ENCODE data around the gene IL9.

IL9 gene

GRCh38 chr5:135895474-135896006 is at the start of gene IL9:
IL9 (minus strand) TSS chr5:135895841; CDS start chr5:135895816, 25 bp downstream.
- no peak within 1 kb of the TSS for H3K27ac ChIP-seq
- no peak for TF ChIP-seq ZFX (IDR thresholded peaks at IDR 0.05; ENCODE audit: borderline replicate concordance)
- no peak for TF ChIP-seq CTCF (IDR thresholded peaks at IDR 0.05)

- no peak overlapping the region for H3K27ac ChIP-seq
- TF ChIP-seq CTCF (IDR thresholded peaks at IDR 0.05): peak; percentile 84
- TF ChIP-seq ZFX (IDR thresholded peaks at IDR 0.05; ENCODE audit: borderline replicate concordance): no peak
These were observed 49.4 kb upstream of the IL9 start for GRCh38 chr5:135944967-135945560.

GRCh38 chr5:135944564-135944963 is 48.9 kb upstream of the IL9 start:
- TF ChIP-seq ZFX (IDR thresholded peaks at IDR 0.05; ENCODE audit: borderline replicate concordance): no peak
- TF ChIP-seq CTCF (IDR thresholded peaks at IDR 0.05): no peak
- H3K27ac ChIP-seq: no peak overlapping the region

GRCh38 chr5:135942202-135942771 is 46.6 kb upstream of the IL9 start:
- no peak for TF ChIP-seq ZFX (IDR thresholded peaks at IDR 0.05; ENCODE audit: borderline replicate concordance)
- no peak overlapping the region for H3K27ac ChIP-seq

GRCh38 chr5:135941711-135942110 is 46.1 kb upstream of the IL9 start:
- H3K27ac ChIP-seq: no peak overlapping the region
- no peak for TF ChIP-seq CTCF (IDR thresholded peaks at IDR 0.05)
- no peak for TF ChIP-seq ZFX (IDR thresholded peaks at IDR 0.05; ENCODE audit: borderline replicate concordance)

- no peak for TF ChIP-seq CTCF (IDR thresholded peaks at IDR 0.05)
- TF ChIP-seq ZFX (IDR thresholded peaks at IDR 0.05; ENCODE audit: borderline replicate concordance): no peak
- H3K27ac ChIP-seq: no peak overlapping the region
These were observed 41.7 kb upstream of the IL9 start for GRCh38 chr5:135937245-135937911.

GRCh38 chr5:135934939-135935338 is 39.3 kb upstream of the IL9 start:
- no peak for TF ChIP-seq CTCF (IDR thresholded peaks at IDR 0.05)
- no peak for TF ChIP-seq ZFX (IDR thresholded peaks at IDR 0.05; ENCODE audit: borderline replicate concordance)
- no peak overlapping the region for H3K27ac ChIP-seq
